Activated naive CD4-positive, alpha-beta T cell treated with anti-CD3 and anti-CD28 coated beads for 36 hours (primary cell): ENCODE data around the gene DNAJC17. TPM values are rescaled to one million over a fixed set of nuclear protein-coding genes. Genes with fewer than 3 reads are reported as not detected.

ENCODE experiments used
- total RNA-seq, 2 experiments: library from RNA; stranded (reverse); gene quantifications; one replicate each; pipeline ENCODE4 v1.2.3, GENCODE V29; 2021

The DNAJC17 gene
- total RNA-seq, 2 experiments from 2014 or later, result 25.9 to 28.1 TPM

Other genes starting within 250 kb of the DNAJC17 start
- gene CCDC32, start 242.4 kb downstream of the DNAJC17 start, total RNA-seq, result 10 to 100 TPM; 25.4 to 25.8 TPM
- 10 to 100 TPM; 10.9 to 12.6 TPM for gene RPUSD2, start 238.2 kb downstream of the DNAJC17 start, total RNA-seq
- gene KNL1, start 213.2 kb downstream of the DNAJC17 start, total RNA-seq, result 10 to 100 TPM; 31.0 to 32.7 TPM
- gene RAD51, start 112.3 kb downstream of the DNAJC17 start, total RNA-seq, result 10 to 100 TPM; 65.8 to 68.8 TPM
- 10 to 100 TPM; 17.8 to 19.2 TPM for gene RMDN3, start 52.2 kb downstream of the DNAJC17 start, total RNA-seq
- gene GCHFR, start 43.4 kb downstream of the DNAJC17 start, total RNA-seq, result 10 to 100 TPM; 28.1 to 32.7 TPM
- gene C15orf62, start 37.5 kb downstream of the DNAJC17 start, total RNA-seq, result under 1 TPM; 0.10 to 0.33 TPM
- 10 to 100 TPM; 15.4 to 17.0 TPM for gene ZFYVE19, start 384 bp downstream of the DNAJC17 start, total RNA-seq
- gene PPP1R14D, start 21.2 kb upstream of the DNAJC17 start, total RNA-seq, result not detected
- 1 to 10 TPM; 4.5 to 4.7 TPM for gene SPINT1, start 36.6 kb upstream of the DNAJC17 start, total RNA-seq
- under 1 TPM in 1 of 2 experiments, not detected in 1; 0.22 TPM for gene RHOV, start 66.8 kb upstream of the DNAJC17 start, total RNA-seq
- gene VPS18, start 87.0 kb upstream of the DNAJC17 start, total RNA-seq, result 1 to 10 TPM; 3.3 to 3.4 TPM
- gene DLL4, start 121.9 kb upstream of the DNAJC17 start, total RNA-seq, result under 1 TPM in 1 of 2 experiments, not detected in 1; 0.14 TPM
- 10 to 100 TPM; 19.8 to 20.2 TPM for gene CHAC1, start 146.0 kb upstream of the DNAJC17 start, total RNA-seq